GM19025 (cell line): Measurements from ENCODE around the gene IZUMO4.
"Not testable (repeated sequence)": the region's sequence is repeated elsewhere in the genome, so short reads cannot be mapped to it uniquely, and the experiment has no call there.

Experiments
- ATAC-seq: cut with Tn5 transposase; IDR thresholded peaks from one replicate; pipeline ENCODE4 v1.9.1; 2021; ENCODE audit warnings: mild to moderate bottlenecking, low read depth, moderate library complexity; ENCODE audit not compliant: unreplicated experiment

IZUMO4 gene

GRCh38 chr19:2121416-2122051 is 24.8 kb downstream of the IZUMO4 start:
- no peak for ATAC-seq

GRCh38 chr19:2122251-2122650 is 25.5 kb downstream of the IZUMO4 start:
- no peak for ATAC-seq

GRCh38 chr19:2122982-2123381 is 26.3 kb downstream of the IZUMO4 start:
- ATAC-seq = no peak

GRCh38 chr19:2123682-2124387 is 27.1 kb downstream of the IZUMO4 start:
- no peak for ATAC-seq

- no peak for ATAC-seq
These were observed 30.3 kb downstream of the IZUMO4 start for GRCh38 chr19:2126879-2127518.

GRCh38 chr19:2127758-2128157 is 31.0 kb downstream of the IZUMO4 start:
- ATAC-seq = no peak

- not testable (repeated sequence) for ATAC-seq
These were observed 31.5 kb downstream of the IZUMO4 start for GRCh38 chr19:2128252-2128651.

GRCh38 chr19:2129022-2129421 is 32.3 kb downstream of the IZUMO4 start:
- ATAC-seq = no peak

GRCh38 chr19:2129486-2129885 is 32.8 kb downstream of the IZUMO4 start:
- ATAC-seq = no peak

- ATAC-seq = no peak
These were observed 33.4 kb downstream of the IZUMO4 start for GRCh38 chr19:2129892-2130770.

GRCh38 chr19:2131012-2131975 is 34.6 kb downstream of the IZUMO4 start:
- not testable (repeated sequence) for ATAC-seq

GRCh38 chr19:2132191-2132590 is 35.5 kb downstream of the IZUMO4 start:
- ATAC-seq = no peak

GRCh38 chr19:2132731-2133490 is 36.2 kb downstream of the IZUMO4 start:
- no peak for ATAC-seq

- ATAC-seq = no peak
These were observed 39.0 kb downstream of the IZUMO4 start for GRCh38 chr19:2135474-2136402.

- no peak for ATAC-seq
These were observed 40.1 kb downstream of the IZUMO4 start for GRCh38 chr19:2136796-2137195.

GRCh38 chr19:2138061-2138728 is 41.5 kb downstream of the IZUMO4 start:
- ATAC-seq = no peak

- no peak for ATAC-seq
These were observed 42.8 kb downstream of the IZUMO4 start for GRCh38 chr19:2139385-2140137.
